ENCODE results near the gene STOM.

- TF ChIP-seq, protein P1, sequence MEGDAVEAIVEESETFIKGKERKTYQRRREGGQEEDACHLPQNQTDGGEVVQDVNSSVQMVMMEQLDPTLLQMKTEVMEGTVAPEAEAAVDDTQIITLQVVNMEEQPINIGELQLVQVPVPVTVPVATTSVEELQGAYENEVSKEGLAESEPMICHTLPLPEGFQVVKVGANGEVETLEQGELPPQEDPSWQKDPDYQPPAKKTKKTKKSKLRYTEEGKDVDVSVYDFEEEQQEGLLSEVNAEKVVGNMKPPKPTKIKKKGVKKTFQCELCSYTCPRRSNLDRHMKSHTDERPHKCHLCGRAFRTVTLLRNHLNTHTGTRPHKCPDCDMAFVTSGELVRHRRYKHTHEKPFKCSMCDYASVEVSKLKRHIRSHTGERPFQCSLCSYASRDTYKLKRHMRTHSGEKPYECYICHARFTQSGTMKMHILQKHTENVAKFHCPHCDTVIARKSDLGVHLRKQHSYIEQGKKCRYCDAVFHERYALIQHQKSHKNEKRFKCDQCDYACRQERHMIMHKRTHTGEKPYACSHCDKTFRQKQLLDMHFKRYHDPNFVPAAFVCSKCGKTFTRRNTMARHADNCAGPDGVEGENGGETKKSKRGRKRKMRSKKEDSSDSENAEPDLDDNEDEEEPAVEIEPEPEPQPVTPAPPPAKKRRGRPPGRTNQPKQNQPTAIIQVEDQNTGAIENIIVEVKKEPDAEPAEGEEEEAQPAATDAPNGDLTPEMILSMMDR (IDR thresholded peaks at IDR 0.05; ENCODE audit: low read length): no peak
- no peak for TF ChIP-seq EZH2 (optimal IDR thresholded peaks at IDR 0.05; ENCODE audit: low read depth, low read length)
These were observed 62.1 kb downstream of the STOM start for GRCh38 chr9:121307976-121308375.

Measured in MM.1S (cell line).